Tibial nerve (tissue), 4 donors: Measurements from ENCODE around the gene FMOD. TPM values are rescaled to one million over a fixed set of nuclear protein-coding genes. Genes with fewer than 3 reads are reported as not detected.

Source experiments
- DNase-seq, 2 donors: peaks; one replicate each; pipeline ENCODE4 v3.0.0-alpha.2; 2019; ENCODE audit warnings: low spot score in 2 of 2
- H3K27ac ChIP-seq, 4 donors: fragments of 200-600 bp; sonication (generic) in 3 of 4; one replicate each; pipeline ENCODE4 v1.5.1; 2017 to 2019; ENCODE audit warnings: mild to moderate bottlenecking in 1 of 4
- H3K27me3 ChIP-seq, 2 donors: fragments of 200-600 bp; sonication (generic) in 1 of 2; one replicate each; pipeline versions ENCODE4 v1.5.1 to v1.6.0; 2017 to 2019
- H3K36me3 ChIP-seq, 3 donors: fragments of 200-600 bp; sonication (generic); one replicate each; pipeline ENCODE4 v1.5.1; 2018 to 2019
- H3K4me1 ChIP-seq, 4 donors: fragments of 200-600 bp; sonication (generic) in 3 of 4; one replicate each; pipeline ENCODE4 v1.5.1; 2017 to 2019
- H3K4me3 ChIP-seq, 4 donors: fragments of 200-600 bp; sonication (generic) in 3 of 4; one replicate each; pipeline ENCODE4 v1.5.1; 2017 to 2019; ENCODE audit warnings: mild to moderate bottlenecking in 1 of 4, moderate library complexity in 1 of 4
- H3K9me3 ChIP-seq, 4 donors: fragments of 200-600 bp; sonication (generic) in 3 of 4; one replicate each; pipeline ENCODE4 v1.5.1; 2017 to 2019
- CTCF ChIP-seq, 5 experiments: fragments of 200-600 bp in 3 of 5; fragments of 450-650 bp in 2 of 5; sonication (generic) in 3 of 5; IDR thresholded peaks; one replicate each; pipeline ENCODE4 v1.5.1; 2016 to 2019; ENCODE audit warnings: antibody characterized with exemption in 5 of 5, mild to moderate bottlenecking in 3 of 5, moderate library complexity in 2 of 5
- EP300 ChIP-seq, 2 donors: sonication (generic); formaldehyde crosslinking; IDR thresholded peaks; one replicate each; pipeline ENCODE4 v1.6.1; 2017; ENCODE audit warnings: antibody characterized with exemption in 2 of 2, mild to moderate bottlenecking in 1 of 2
- POLR2A ChIP-seq, 2 donors: fragments of 450-650 bp; IDR thresholded peaks; one replicate each; pipeline ENCODE4 v1.6.1; 2017; ENCODE audit warnings: antibody characterized with exemption in 2 of 2, mild to moderate bottlenecking in 2 of 2, moderate library complexity in 2 of 2
- WGBS, 2 donors: methylation state at CpG; one replicate each; pipeline ENCODE4 v1.1.5; 2018; 5-methylcytosine and 5-hydroxymethylcytosine counted together
- total RNA-seq, 4 donors: library from RNA; depleted of rRNA; stranded (reverse); fragments of >200 nt; gene quantifications; one replicate each; pipeline ENCODE4 v1.1.0, GENCODE V29; 2016

FMOD gene
- total RNA-seq, 4 donors from 2014 or later = 73.9 to 203 (median 102) TPM

- peak in 1 of 2 donors; percentile 48 for TF ChIP-seq EP300 (IDR thresholded peaks at IDR 0.05)
- no peak for TF ChIP-seq POLR2A (IDR thresholded peaks at IDR 0.05)
- TF ChIP-seq CTCF (IDR thresholded peaks at IDR 0.05) = no peak
- no peak overlapping the region for H3K4me3 ChIP-seq
- peak in 1 of 2 donors; percentile 44 for DNase-seq
- 56 to 69% methylated on average over 3 of the region's 3 CpGs for WGBS, 2 donors
- H3K27ac ChIP-seq = peak overlapping the region; percentile 50 to 96 (median 96)
- H3K27me3 ChIP-seq = no peaks in the 10 kb centered on the region
- no peaks in the 10 kb centered on the region for H3K9me3 ChIP-seq
- peaks cover 0 to 83% (median 73%) of the 10 kb centered on the region in 4 donors for H3K4me1 ChIP-seq
- no peaks in the 10 kb centered on the region for H3K36me3 ChIP-seq
Observed at GRCh38 chr1:203323587-203323986, 27.3 kb downstream of the FMOD start.

- Histone ChIP-seq H3K9me3 (no peaks in the 10 kb centered on the region), H3K4me1 (peaks cover 0 to 78% (median 73%) of the 10 kb centered on the region in 4 donors), H3K4me3 (no peak overlapping the region), H3K27me3 (no peaks in the 10 kb centered on the region), H3K36me3 (no peaks in the 10 kb centered on the region), H3K27ac (peak overlapping the region; percentile 28 to 96 (median 96))
- TF ChIP-seq CTCF (IDR thresholded peaks at IDR 0.05) (no peak), POLR2A (IDR thresholded peaks at IDR 0.05) (peak in 1 of 2 donors; percentile 33), EP300 (IDR thresholded peaks at IDR 0.05) (peak; percentile 58 to 88)
- DNase-seq = peak in 1 of 2 donors; percentile 56
Observed at GRCh38 chr1:203322500-203323179, 28.3 kb downstream of the FMOD start.

- Histone ChIP-seq H3K27me3 (no peaks in the 10 kb centered on the region), H3K4me3 (no peak overlapping the region), H3K9me3 (no peaks in the 10 kb centered on the region), H3K4me1 (peaks cover 0 to 81% (median 74%) of the 10 kb centered on the region in 4 donors), H3K27ac (peak overlapping the region; percentile 40 to 96 (median 86)), H3K36me3 (no peaks in the 10 kb centered on the region)
- TF ChIP-seq EP300 (IDR thresholded peaks at IDR 0.05) (no peak), POLR2A (IDR thresholded peaks at IDR 0.05) (no peak), CTCF (IDR thresholded peaks at IDR 0.05) (no peak)
- no peak for DNase-seq
- 87 to 94% methylated on average over 6 of the region's 6 CpGs for WGBS, 2 donors
Observed at GRCh38 chr1:203321273-203322052, 29.5 kb downstream of the FMOD start.

- 52 to 60% methylated on average over 6 of the region's 6 CpGs for WGBS, 2 donors
- DNase-seq = no peak
- peak overlapping the region in 3 of 4 donors; percentile 75 to 96 (median 96) for H3K27ac ChIP-seq
Observed at GRCh38 chr1:203320591-203321272, 30.2 kb downstream of the FMOD start.

GRCh38 chr1:203318229-203318517, 32.7 kb downstream of the FMOD start:
- H3K36me3 ChIP-seq = no peaks in the 10 kb centered on the region
- DNase-seq = no peak
- WGBS, 2 donors = 95 to 100% methylated on average over 1 of the region's 1 CpG
- H3K9me3 ChIP-seq = no peaks in the 10 kb centered on the region
- H3K27ac ChIP-seq = peak overlapping the region in 1 of 4 donors; percentile 76
- H3K4me1 ChIP-seq = peaks cover 0 to 58% (median 44%) of the 10 kb centered on the region in 4 donors
- no peaks in the 10 kb centered on the region for H3K27me3 ChIP-seq
- TF ChIP-seq CTCF (IDR thresholded peaks at IDR 0.05) (no peak), EP300 (IDR thresholded peaks at IDR 0.05) (no peak)
- H3K4me3 ChIP-seq = no peak overlapping the region

More at GRCh38 chr1:203320591-203321272, 30.2 kb downstream of the FMOD start:
- H3K4me1 ChIP-seq = peaks cover 0 to 81% (median 69%) of the 10 kb centered on the region in 4 donors
- no peaks in the 10 kb centered on the region for H3K36me3 ChIP-seq
- TF ChIP-seq EP300 (IDR thresholded peaks at IDR 0.05) = peak; percentile 55 to 81
- TF ChIP-seq POLR2A (IDR thresholded peaks at IDR 0.05) = no peak
- H3K27me3 ChIP-seq = no peaks in the 10 kb centered on the region
- no peak overlapping the region for H3K4me3 ChIP-seq
- no peaks in the 10 kb centered on the region for H3K9me3 ChIP-seq
